ENCODE results near the gene PPEF2.

Gene PPEF2

DNA sequence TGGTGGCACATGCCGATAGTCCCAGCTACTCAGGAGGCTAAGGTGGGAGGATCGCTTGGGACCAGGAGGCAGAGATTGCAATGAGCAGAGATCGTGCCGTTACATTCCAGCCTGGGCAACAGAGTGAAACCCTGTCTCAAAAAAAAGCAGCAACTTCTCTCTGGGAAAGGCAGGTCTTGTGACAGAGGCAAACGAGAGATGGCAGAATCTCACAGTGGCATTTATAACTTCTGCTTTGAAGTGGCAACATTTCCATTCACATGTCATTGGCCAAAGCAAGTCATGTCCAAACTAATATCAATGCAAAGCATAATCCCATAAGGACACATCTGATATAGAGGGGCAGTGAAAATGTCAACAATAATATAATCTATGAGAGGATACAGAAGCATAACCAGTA is 79.8 kb downstream of the PPEF2 start:
- DNase-seq: no peak

DNA sequence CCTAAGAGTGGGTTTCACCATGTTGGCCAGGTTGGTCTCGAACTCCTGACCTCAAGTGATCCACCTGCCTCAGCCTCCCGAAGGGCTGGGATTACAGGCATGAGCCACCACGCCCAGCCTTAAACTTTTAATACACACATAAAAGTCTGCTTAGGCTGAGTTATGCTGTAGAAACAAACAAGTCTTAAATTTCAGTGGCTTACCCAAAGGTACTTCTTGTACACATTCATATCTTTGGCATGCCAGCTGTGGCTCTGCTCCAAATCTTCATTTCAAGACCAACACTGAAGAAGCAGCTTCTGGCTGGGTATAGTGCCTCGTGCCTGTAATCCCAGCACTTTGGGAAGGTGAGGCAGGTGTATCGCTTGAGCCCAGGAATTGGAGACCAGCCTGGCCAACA is 80.3 kb downstream of the PPEF2 start:
- no peak for DNase-seq

DNA sequence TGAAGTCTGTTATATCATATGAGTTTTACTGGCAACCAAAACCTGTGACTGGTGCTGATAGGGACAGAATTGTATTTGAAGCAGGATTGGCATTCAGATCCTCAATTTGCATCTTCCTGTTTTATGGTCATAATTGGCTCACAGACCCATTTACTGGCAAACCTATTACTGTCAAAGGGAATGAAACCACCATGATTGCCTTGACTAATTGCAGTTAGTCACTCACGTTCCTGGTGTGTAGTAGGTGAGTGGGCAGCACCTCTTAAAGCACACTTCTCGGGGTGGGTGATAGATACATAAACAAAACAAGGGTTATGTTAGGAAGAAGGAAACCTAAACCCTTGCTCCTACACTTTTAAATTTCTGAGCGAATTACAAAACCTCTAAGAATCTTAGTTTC is 81.0 kb downstream of the PPEF2 start:
- no peak for DNase-seq

DNA sequence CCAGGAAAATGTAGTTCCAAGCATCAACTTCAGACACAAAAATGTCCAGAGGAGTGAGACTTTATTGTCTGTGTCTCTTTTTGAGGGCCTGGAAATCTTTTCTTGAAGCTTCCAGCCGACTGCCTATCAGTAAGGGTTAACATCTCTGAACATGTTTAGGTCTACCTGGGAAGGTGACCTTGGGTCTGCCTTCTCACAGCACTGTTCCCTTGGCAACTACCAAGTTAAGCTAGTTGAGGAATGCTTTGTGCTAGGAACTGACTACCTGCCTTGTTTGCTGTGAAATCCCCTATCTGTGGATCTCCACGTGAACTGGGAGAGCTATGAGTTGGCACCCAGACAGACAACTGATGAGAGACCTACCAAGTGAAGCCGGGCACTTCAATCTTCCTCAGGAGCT is 81.6 kb downstream of the PPEF2 start:
- DNase-seq: no peak

DNA sequence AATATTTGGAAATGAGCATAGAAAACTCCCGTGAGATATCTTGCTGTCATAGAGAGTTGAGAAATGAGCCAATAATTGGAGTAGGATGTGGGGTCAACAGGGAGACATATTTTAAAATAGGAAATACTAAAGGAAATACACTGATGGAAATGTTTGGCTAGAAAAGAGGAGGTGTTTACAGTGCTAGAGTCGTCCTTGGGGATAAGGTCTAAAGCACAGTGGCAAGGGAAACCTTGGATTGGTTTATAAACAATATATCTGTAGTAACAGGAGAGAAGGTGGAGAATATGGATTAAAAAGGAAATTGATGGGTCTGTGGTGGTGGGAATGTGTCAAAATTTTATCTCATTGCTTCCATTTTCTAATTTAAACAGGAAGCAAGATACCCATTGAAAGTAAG is 82.1 kb downstream of the PPEF2 start:
- DNase-seq: no peak

DNA sequence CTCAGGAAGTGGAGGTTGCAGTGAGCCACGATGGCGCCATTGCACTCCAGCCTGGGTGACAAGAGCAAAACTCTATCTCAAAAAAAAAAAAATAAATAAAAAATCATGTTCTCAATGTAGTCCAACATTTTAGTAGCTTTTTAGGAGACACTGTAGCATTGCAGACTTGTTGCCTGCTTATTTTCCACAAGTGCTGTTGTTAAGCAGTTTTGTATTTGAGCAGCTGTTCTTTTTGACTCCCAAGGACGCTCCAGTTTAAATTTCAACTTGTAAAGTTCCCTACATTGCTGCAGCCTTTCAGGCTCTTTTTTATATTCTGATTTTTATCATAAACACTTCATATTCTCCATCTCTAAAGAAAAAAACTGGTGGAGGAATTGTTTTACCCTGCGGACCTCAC is 83.1 kb downstream of the PPEF2 start:
- DNase-seq: no peak

DNA sequence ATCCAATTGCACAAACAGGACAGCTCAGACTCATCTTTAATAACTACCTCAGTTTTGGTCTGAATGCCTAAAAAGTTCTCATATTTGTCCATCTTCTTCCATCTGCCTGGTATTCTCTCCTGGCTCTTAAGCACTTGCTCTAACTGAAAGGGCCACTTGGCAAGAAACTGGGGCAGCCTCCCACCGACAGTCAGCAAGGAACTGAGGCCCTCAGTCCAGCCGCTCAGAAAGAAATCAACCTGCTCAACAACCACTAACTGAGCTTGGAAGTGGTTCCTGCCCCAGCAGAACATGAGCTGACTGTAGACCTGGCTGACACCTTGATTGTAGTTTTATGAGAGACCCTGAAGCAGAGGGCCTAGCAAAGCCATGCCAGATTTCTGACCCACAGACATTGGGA is 84.4 kb downstream of the PPEF2 start:
- DNase-seq: no peak
